Measurements from ENCODE around the gene LMF2. TPM values are rescaled to one million over a fixed set of nuclear protein-coding genes. Genes with fewer than 3 reads are reported as not detected.

Gene LMF2
- total and polyA plus RNA-seq, 2 of the 4 experiments (the other 2 are of a cell fraction): 16.8 to 82.6 TPM

- H3K14ac ChIP-seq (replicated peaks; ENCODE audit: low read depth, low read length): no peak overlapping the region
- no peak overlapping the region for H3K9ac ChIP-seq (ENCODE audit: low read depth, low read length)
- H4K20me1 ChIP-seq (ENCODE audit: insufficient read depth, low read length): peaks cover 10% of the 10 kb centered on the region
- in situ Hi-C loops (cut with MboI; ENCODE audit: low sequenced_read_pairs) (no loop called here), intact Hi-C loops (cut with micrococcal nuclease) (no loop called here), dilution Hi-C loops (cut with HindIII; ENCODE audit: low sequenced_read_pairs, unreplicated experiment) (no loop called here)
- DNase-seq: no peak
- 91% methylated on average over 15 of the region's 22 CpGs; no CpG with 5 or more reads in 1 of the 2 experiments for WGBS, 2 experiments (ENCODE audit: extremely low coverage in 2 of 2, insufficient read length in 1 of 2)
- peak overlapping the region; percentile 65 for H2AK9ac ChIP-seq (replicated peaks; ENCODE audit: low read depth, low read length, poor library complexity)
- ATAC-seq (ENCODE audit: low read depth): no peak
- 0 out of 4 replicates have a peak, but pooled peaks cover 0 to under 1% of the 10 kb centered on the region in 2 experiments for H3K79me1 ChIP-seq (ENCODE audit: low read depth in 1 of 2, low read length in 2 of 2)
- no peak overlapping the region for H4K91ac ChIP-seq (ENCODE audit: insufficient read depth, low read depth, low read length)
- no peak overlapping the region for H2BK15ac ChIP-seq (ENCODE audit: low read depth, low read length)
- no peak overlapping the region for H3K18ac ChIP-seq (ENCODE audit: low read depth, low read length)
- H3K9me3 ChIP-seq (ENCODE audit: control insufficient read depth, insufficient read depth, low read length): no peaks in the 10 kb centered on the region
- H3K56ac ChIP-seq (ENCODE audit: extremely low read depth, insufficient read depth, low read length): no peak overlapping the region
- no peak overlapping the region for H3K27ac ChIP-seq (ENCODE audit: insufficient read depth, low read length)
- no peak overlapping the region for H2BK20ac ChIP-seq (ENCODE audit: low read depth, low read length)
- H4K8ac ChIP-seq (ENCODE audit: low read depth in 2 of 2, low read length in 2 of 2): no peak overlapping the region
- no peak overlapping the region for H3K4ac ChIP-seq (ENCODE audit: low read depth, low read length)
- ChIA-PET POLR2A (ENCODE audit: unreplicated experiment) (no interaction called here), CTCF (interaction anchor here (0.6 kb wide), 1 partner anchor 161 kb away, joined by 3 read pairs; no protein-coding TSS in a partner anchor)
- H3K9me1 ChIP-seq (ENCODE audit: insufficient read depth, low read length): no peaks in the 10 kb centered on the region
- H2BK5ac ChIP-seq (ENCODE audit: low read depth, low read length, poor library complexity, severe bottlenecking): no peak overlapping the region
- no peak overlapping the region for H3K4me2 ChIP-seq (ENCODE audit: low read depth, low read length)
- H3K23ac ChIP-seq (ENCODE audit: low read depth, low read length): no peak overlapping the region
- no peak for TF ChIP-seq BHLHE40 (IDR thresholded peaks at IDR 0.05; ENCODE audit: low read depth, low read length)
- no peak for TF ChIP-seq NFE2L2 (IDR thresholded peaks at IDR 0.05; ENCODE audit: low read depth, low read length)
- H2BK120ac ChIP-seq (ENCODE audit: low read depth, low read length): no peak overlapping the region
- no peak overlapping the region for H2AFZ ChIP-seq (replicated peaks; ENCODE audit: low read length, poor library complexity)
- no TSS peak for BruUV-seq (replicated peaks)
- no peaks in the 10 kb centered on the region for H3K4me1 ChIP-seq (ENCODE audit: control insufficient read depth, insufficient read depth, low read length)
- no peak overlapping the region for H4K5ac ChIP-seq (ENCODE audit: low read depth, low read length)
- no peak overlapping the region for H2AK5ac ChIP-seq (ENCODE audit: low read depth, low read length)
- H3K36me3 ChIP-seq (ENCODE audit: control insufficient read depth, insufficient read depth, low read length): peaks cover 91% of the 10 kb centered on the region
- no peak overlapping the region for H3K4me3 ChIP-seq (ENCODE audit: insufficient read depth, low read depth, low read length)
- no peaks in the 10 kb centered on the region for H3K27me3 ChIP-seq (ENCODE audit: control insufficient read depth, insufficient read depth, low read length)
Measured at GRCh38 chr22:50459016-50459415, 48.5 kb downstream of the LMF2 start.

All from IMR-90 (cell line).